ENCODE results near the gene C1QTNF9. TPM values are rescaled to one million over a fixed set of nuclear protein-coding genes. Genes with fewer than 3 reads are reported as not detected.

The C1QTNF9 gene
- total RNA-seq, 1 donor from 2014 or later: not detected

DNA sequence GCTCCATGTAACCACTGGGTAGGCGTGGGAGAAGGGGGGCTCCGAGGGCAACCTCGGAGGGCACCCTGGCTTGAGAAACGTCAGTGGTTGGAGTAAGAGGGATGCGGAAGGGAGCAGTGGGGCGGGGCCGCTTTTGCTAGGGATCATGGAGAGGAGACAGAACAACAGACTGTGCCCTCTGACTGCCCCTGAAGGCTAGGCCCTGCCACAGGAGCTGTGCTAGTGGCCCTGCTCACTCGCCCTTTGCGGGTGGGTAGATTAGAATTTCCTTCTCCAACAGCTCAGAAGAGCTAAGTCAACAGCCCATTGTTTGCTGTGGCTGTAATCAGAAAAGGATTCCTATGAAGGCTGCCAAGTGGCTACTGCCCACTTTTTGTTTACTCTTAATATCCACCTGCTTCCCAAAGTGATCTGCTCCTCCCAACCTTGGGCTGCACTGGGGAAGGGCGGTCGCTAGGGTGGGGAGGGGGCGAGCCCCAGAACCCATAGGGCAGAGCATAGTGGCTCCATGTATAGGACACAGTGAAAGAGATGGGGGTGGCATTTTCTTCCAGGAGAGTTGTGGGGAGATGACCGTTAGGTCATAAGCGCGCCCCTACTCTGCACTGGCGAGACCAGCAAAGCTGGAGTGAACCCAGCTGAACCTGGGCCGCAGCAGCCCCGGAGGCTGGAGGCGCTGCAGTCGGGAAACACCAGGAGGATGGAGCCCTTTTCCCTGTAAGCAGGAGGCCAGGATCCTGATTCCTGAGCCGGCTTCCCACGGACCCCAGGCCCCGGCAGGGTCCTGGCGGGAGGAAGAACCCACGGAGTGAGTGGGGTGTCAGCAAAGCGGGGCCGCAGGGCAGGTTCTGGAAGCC lies 1.9 kb upstream of the C1QTNF9 start:
- Histone ChIP-seq H3K27ac (no peak overlapping the region), H3K9me3 (ENCODE audit: low read depth) (no peaks in the 10 kb centered on the region), H4K20me1 (ENCODE audit: low read depth) (no peaks in the 10 kb centered on the region), H2AFZ (replicated peaks) (no peak overlapping the region), H3K9ac (no peak overlapping the region), H3K36me3 (no peaks in the 10 kb centered on the region), H3K79me2 (ENCODE audit: low read depth) (no peaks in the 10 kb centered on the region), H3F3A (ENCODE audit: low read depth) (no peaks in the 10 kb centered on the region), H3K27me3 (no peaks in the 10 kb centered on the region), H3K4me3 (no peak overlapping the region), H3K4me2 (no peak overlapping the region), H3K4me1 (no peaks in the 10 kb centered on the region)
- no peaks in the 10 kb centered on the region for H3K9me3 Mint-ChIP-seq
- H3K4me3 Mint-ChIP-seq: no peak overlapping the region
- TF ChIP-seq EZH2 (IDR thresholded peaks at IDR 0.05) (no peak), EZH2phosphoT487 (IDR thresholded peaks at IDR 0.05) (no peak)
- TF ChIP-seq, protein P1, sequence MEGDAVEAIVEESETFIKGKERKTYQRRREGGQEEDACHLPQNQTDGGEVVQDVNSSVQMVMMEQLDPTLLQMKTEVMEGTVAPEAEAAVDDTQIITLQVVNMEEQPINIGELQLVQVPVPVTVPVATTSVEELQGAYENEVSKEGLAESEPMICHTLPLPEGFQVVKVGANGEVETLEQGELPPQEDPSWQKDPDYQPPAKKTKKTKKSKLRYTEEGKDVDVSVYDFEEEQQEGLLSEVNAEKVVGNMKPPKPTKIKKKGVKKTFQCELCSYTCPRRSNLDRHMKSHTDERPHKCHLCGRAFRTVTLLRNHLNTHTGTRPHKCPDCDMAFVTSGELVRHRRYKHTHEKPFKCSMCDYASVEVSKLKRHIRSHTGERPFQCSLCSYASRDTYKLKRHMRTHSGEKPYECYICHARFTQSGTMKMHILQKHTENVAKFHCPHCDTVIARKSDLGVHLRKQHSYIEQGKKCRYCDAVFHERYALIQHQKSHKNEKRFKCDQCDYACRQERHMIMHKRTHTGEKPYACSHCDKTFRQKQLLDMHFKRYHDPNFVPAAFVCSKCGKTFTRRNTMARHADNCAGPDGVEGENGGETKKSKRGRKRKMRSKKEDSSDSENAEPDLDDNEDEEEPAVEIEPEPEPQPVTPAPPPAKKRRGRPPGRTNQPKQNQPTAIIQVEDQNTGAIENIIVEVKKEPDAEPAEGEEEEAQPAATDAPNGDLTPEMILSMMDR (IDR thresholded peaks at IDR 0.05): no peak
- H3K4me1 Mint-ChIP-seq: no peaks in the 10 kb centered on the region
- peaks cover 11% of the 10 kb centered on the region for H3K36me3 Mint-ChIP-seq
- no peak overlapping the region for H3K27ac Mint-ChIP-seq
- H3K27me3 Mint-ChIP-seq (ENCODE audit: insufficient read depth, low read depth): peaks cover 10% of the 10 kb centered on the region
- DNase-seq (ENCODE audit: low spot score): peak; percentile 18

DNA sequence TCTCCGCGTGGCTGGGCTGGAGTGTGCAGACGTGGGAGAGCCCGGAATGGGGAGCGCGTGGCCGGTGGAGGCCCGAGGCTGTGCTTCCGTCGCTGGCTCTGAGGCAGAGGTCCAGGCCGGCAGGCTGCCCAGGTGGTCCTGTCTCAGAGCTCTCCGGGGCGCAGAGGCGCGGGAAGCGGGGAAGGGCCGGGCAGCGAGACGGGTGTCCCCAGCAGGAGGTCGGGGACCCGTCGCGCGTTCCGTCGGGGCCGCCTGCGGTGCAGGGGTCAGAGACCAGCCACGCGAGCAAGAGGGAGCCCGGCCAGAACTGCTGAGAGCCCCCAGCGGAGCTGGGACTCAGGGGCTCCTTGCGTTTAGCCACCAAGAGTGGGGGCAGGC lies 1.3 kb upstream of the C1QTNF9 start:
- no peak for TF ChIP-seq EZH2 (IDR thresholded peaks at IDR 0.05)
- no peak for TF ChIP-seq EZH2phosphoT487 (IDR thresholded peaks at IDR 0.05)
- TF ChIP-seq, protein P1 (IDR thresholded peaks at IDR 0.05): no peak
- Histone ChIP-seq H3K9me3 (ENCODE audit: low read depth) (no peaks in the 10 kb centered on the region), H4K20me1 (ENCODE audit: low read depth) (no peaks in the 10 kb centered on the region), H3K36me3 (no peaks in the 10 kb centered on the region), H3F3A (ENCODE audit: low read depth) (no peaks in the 10 kb centered on the region), H3K9ac (no peak overlapping the region), H3K27me3 (no peaks in the 10 kb centered on the region), H3K27ac (no peak overlapping the region), H3K79me2 (ENCODE audit: low read depth) (no peaks in the 10 kb centered on the region), H3K4me1 (no peaks in the 10 kb centered on the region), H3K4me2 (no peak overlapping the region), H2AFZ (replicated peaks) (no peak overlapping the region), H3K4me3 (no peak overlapping the region)
- Mint-ChIP-seq H3K36me3 (peaks cover 8% of the 10 kb centered on the region), H3K27ac (no peak overlapping the region), H3K9me3 (no peaks in the 10 kb centered on the region), H3K4me1 (no peaks in the 10 kb centered on the region), H3K27me3 (ENCODE audit: insufficient read depth, low read depth) (peaks cover 8% of the 10 kb centered on the region), H3K4me3 (no peak overlapping the region)
- DNase-seq (ENCODE audit: low spot score): no peak

DNA sequence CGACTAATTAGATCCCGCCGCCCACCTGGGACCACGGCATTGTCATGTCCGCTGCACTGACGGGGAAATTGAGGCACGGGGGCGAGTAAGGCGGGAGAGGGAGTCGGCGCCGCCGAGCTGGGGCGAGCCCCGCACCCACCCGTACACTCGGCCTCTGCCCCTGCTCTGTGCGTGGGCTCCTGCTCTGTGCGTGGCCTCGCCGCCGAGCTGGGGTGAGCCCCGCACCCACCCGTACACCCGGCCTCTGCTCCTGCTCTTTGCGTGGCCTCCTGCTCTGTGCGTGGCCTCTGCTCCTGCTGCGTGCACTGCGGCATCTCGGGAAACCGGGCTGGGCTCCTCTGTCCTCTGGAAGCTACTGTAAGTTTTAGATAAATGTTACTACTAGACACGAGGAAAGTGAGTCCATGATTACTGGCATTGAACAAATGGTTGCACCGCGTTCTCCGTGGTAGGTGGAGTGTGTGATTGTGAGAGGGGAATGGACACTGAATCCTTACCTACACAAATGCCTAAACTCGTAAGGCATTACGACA lies 826 bp upstream of the C1QTNF9 start:
- Histone ChIP-seq H3K4me2 (no peak overlapping the region), H3F3A (ENCODE audit: low read depth) (no peaks in the 10 kb centered on the region), H3K27me3 (no peaks in the 10 kb centered on the region), H4K20me1 (ENCODE audit: low read depth) (no peaks in the 10 kb centered on the region), H3K4me1 (no peaks in the 10 kb centered on the region), H3K79me2 (ENCODE audit: low read depth) (no peaks in the 10 kb centered on the region), H3K36me3 (no peaks in the 10 kb centered on the region), H3K9ac (no peak overlapping the region), H3K4me3 (no peak overlapping the region), H2AFZ (replicated peaks) (no peak overlapping the region), H3K27ac (no peak overlapping the region), H3K9me3 (ENCODE audit: low read depth) (no peaks in the 10 kb centered on the region)
- Mint-ChIP-seq H3K27me3 (ENCODE audit: insufficient read depth, low read depth) (peaks cover 8% of the 10 kb centered on the region), H3K27ac (peak overlapping the region; percentile 63), H3K9me3 (no peaks in the 10 kb centered on the region), H3K4me1 (no peaks in the 10 kb centered on the region), H3K36me3 (peaks cover 6% of the 10 kb centered on the region), H3K4me3 (no peak overlapping the region)
- TF ChIP-seq, protein P1 (IDR thresholded peaks at IDR 0.05): no peak
- no peak for TF ChIP-seq EZH2phosphoT487 (IDR thresholded peaks at IDR 0.05)
- TF ChIP-seq EZH2 (IDR thresholded peaks at IDR 0.05): no peak
- DNase-seq (ENCODE audit: low spot score): no peak
